GM23248 (cell line): ENCODE measurements around the gene IGSF11. TPM values are rescaled to one million over a fixed set of nuclear protein-coding genes. Genes with fewer than 3 reads are reported as not detected.

Source experiments
- DNase-seq: peaks from one replicate; pipeline ENCODE4 v3.0.0-alpha.2; 2015
- H2AFZ ChIP-seq: fragments of 200-600 bp; sonication (generic); 2 replicates; pipeline ENCODE4 v1.6.1; 2016; ENCODE audit warnings: antibody characterized with exemption
- H3F3A ChIP-seq: fragments of 200-600 bp; sonication (generic); 2 replicates; pipeline ENCODE4 v1.6.1; 2016; ENCODE audit warnings: mild to moderate bottlenecking, antibody characterized with exemption, mixed run types; ENCODE audit not compliant: insufficient read depth
- H3K27ac ChIP-seq: fragments of 200-600 bp; sonication (generic); 2 replicates; pipeline ENCODE4 v1.5.1; 2016; ENCODE audit warnings: mild to moderate bottlenecking
- H3K27me3 ChIP-seq: fragments of 200-600 bp; sonication (generic); replicated peaks from 2 replicates; pipeline ENCODE4 v1.6.1; 2016; ENCODE audit warnings: mild to moderate bottlenecking; ENCODE audit not compliant: insufficient read depth
- H3K36me3 ChIP-seq: fragments of 200-600 bp; sonication (generic); 2 replicates; pipeline ENCODE4 v1.6.1; 2016; ENCODE audit warnings: low read depth, mild to moderate bottlenecking
- H3K4me1 ChIP-seq: fragments of 200-600 bp; sonication (generic); 2 replicates; pipeline ENCODE4 v1.6.1; 2016; ENCODE audit warnings: mild to moderate bottlenecking; ENCODE audit not compliant: insufficient read depth
- H3K4me2 ChIP-seq: fragments of 200-600 bp; sonication (generic); one replicate; pipeline ENCODE4 v1.6.1; 2016; ENCODE audit warnings: mild to moderate bottlenecking; ENCODE audit not compliant: unreplicated experiment
- H3K4me3 ChIP-seq: fragments of 200-600 bp; sonication (generic); 2 replicates; pipeline ENCODE4 v1.5.1; 2016; ENCODE audit warnings: mild to moderate bottlenecking
- H3K79me2 ChIP-seq: fragments of 200-600 bp; sonication (generic); 2 replicates; pipeline ENCODE4 v1.6.1; 2016; ENCODE audit warnings: mild to moderate bottlenecking; ENCODE audit not compliant: insufficient read depth
- H3K9ac ChIP-seq: fragments of 200-600 bp; sonication (generic); 2 replicates; pipeline ENCODE4 v1.6.1; 2016; ENCODE audit warnings: mild to moderate bottlenecking
- H3K9me2 ChIP-seq: fragments of 200-600 bp; sonication (generic); 2 replicates; pipeline ENCODE4 v1.6.1; 2016; ENCODE audit warnings: mixed run types, mild to moderate bottlenecking, moderate library complexity; ENCODE audit not compliant: insufficient read depth
- H3K9me3 ChIP-seq: fragments of 200-600 bp; sonication (generic); one replicate; pipeline ENCODE4 v1.6.1; 2017; ENCODE audit warnings: low read depth
- H4K20me1 ChIP-seq: fragments of 200-600 bp; sonication (generic); 2 replicates; pipeline ENCODE4 v1.6.0; 2016; ENCODE audit not compliant: insufficient read depth
- EZH2 ChIP-seq: fragments of 200-600 bp; sonication (generic); IDR thresholded peaks from 2 replicates; pipeline ENCODE4 v1.6.1; 2018; ENCODE audit warnings: antibody characterized with exemption, mild to moderate bottlenecking; ENCODE audit not compliant: insufficient read depth, poor library complexity, severe bottlenecking
- EZH2phosphoT487 ChIP-seq: fragments of 200-600 bp; sonication (generic); IDR thresholded peaks from 2 replicates; pipeline ENCODE4 v1.6.1; 2018; ENCODE audit warnings: antibody characterized with exemption, moderate library complexity, mild to moderate bottlenecking, low read depth; ENCODE audit not compliant: insufficient read depth
- WGBS, 2 experiments: methylation state at CpG; one replicate each; pipeline ENCODE4 v1.1.6; 2015 to 2017; ENCODE audit warnings: low lambda C conversion rate in 2 of 2, low coverage in 1 of 2; ENCODE audit errors: missing lambda C conversion rate in 2 of 2; 5-methylcytosine and 5-hydroxymethylcytosine counted together
- in situ Hi-C: fragments of 300-500 bp; cut with MboI; formaldehyde crosslinking; loops from 2 replicates; pipeline ENCODE4 v1.15.0; 2020
- polyA plus RNA-seq: library from polyadenylated mRNA; unstranded; fragments of >200 nt; fragmentation: Nextera tagmentation; extraction: Ambion mirVana; gene quantifications from 2 replicates; pipeline ENCODE4 v1.2.1, GENCODE V29; 2016
- total RNA-seq: library from RNA; depleted of rRNA; stranded (reverse); fragments of >200 nt; shearing (Covaris generic); gene quantifications from 2 replicates; pipeline ENCODE4 v1.2.3, GENCODE V29; 2014

Gene IGSF11
- total and polyA plus RNA-seq, 2 experiments from 2014 or later = not detected

DNA sequence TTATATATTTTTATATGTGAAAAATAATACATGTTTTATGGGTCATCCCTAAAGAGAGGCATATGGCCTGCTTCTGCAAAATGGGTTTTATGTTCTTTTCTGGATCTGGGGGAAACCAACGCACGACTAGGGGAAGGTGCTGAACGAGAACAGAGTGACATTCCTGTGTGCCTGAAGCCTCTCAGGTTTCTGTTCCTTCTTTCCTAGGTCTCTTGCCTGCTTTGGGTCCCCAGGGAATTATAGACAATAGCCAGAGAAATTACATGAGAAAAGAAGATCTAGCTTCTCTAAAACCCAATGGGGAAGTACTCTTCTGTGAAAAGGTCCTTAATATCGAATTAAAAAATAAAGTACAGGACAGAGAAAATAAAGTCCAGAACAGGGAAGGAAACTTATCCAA lies 66.5 kb downstream of the IGSF11 start:
- Histone ChIP-seq H3K27me3 (no peaks in the 10 kb centered on the region), H3K9me3 (no peaks in the 10 kb centered on the region), H3K27ac (no peak overlapping the region), H3K9ac (no peak overlapping the region), H3K4me3 (no peak overlapping the region), H2AFZ (no peak overlapping the region), H3K36me3 (no peaks in the 10 kb centered on the region), H3K9me2 (no peaks in the 10 kb centered on the region), H3F3A (no peaks in the 10 kb centered on the region), H3K4me1 (no peaks in the 10 kb centered on the region), H3K79me2 (no peaks in the 10 kb centered on the region), H4K20me1 (no peaks in the 10 kb centered on the region), H3K4me2 (no peak overlapping the region)
- no peak for DNase-seq
- WGBS, 2 experiments = 17 to 22% methylated on average over 4 of the region's 4 CpGs
- TF ChIP-seq EZH2phosphoT487 = no peak
- no peak for TF ChIP-seq EZH2
- in situ Hi-C loops = no loop called here

GRCh38 chr3:118966700-118967099 lies 67.9 kb downstream of the IGSF11 start:
- H3K27me3 ChIP-seq = no peaks in the 10 kb centered on the region
- H3K9me3 ChIP-seq = no peaks in the 10 kb centered on the region
- 8 to 17% methylated on average over 2 of the region's 2 CpGs for WGBS, 2 experiments
- no peaks in the 10 kb centered on the region for H3K9me2 ChIP-seq
- no peak overlapping the region for H3K4me2 ChIP-seq
- H3F3A ChIP-seq = no peaks in the 10 kb centered on the region
- no peak overlapping the region for H3K9ac ChIP-seq
- H3K4me3 ChIP-seq = no peak overlapping the region
- no peaks in the 10 kb centered on the region for H3K79me2 ChIP-seq
- no peak for TF ChIP-seq EZH2phosphoT487
- no peak for TF ChIP-seq EZH2
- in situ Hi-C loops = no loop called here
- no peak for DNase-seq
- H3K4me1 ChIP-seq = no peaks in the 10 kb centered on the region
- no peak overlapping the region for H2AFZ ChIP-seq
- H4K20me1 ChIP-seq = no peaks in the 10 kb centered on the region
- no peaks in the 10 kb centered on the region for H3K36me3 ChIP-seq
- H3K27ac ChIP-seq = no peak overlapping the region

DNA sequence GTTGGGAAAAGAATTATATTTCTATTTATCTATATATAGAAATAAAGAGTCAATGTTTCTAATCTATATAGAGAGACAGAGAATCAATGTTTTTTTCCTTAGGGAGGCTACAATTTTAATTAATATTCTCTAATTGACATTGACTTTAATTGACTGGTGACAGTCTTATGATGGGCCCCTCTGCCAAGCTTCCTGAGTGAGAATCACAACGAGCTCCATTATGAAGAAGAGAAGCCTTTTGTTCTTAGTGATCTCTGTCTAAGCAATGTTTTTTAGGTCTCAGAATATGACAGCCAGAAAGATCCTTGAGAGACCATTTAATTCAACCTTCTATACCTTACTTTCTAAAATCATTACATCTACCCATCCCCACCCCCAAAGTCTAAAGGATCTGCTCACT lies 70.9 kb downstream of the IGSF11 start:
- Histone ChIP-seq H4K20me1 (no peaks in the 10 kb centered on the region), H3K36me3 (no peaks in the 10 kb centered on the region), H3F3A (no peaks in the 10 kb centered on the region), H3K27me3 (no peaks in the 10 kb centered on the region), H3K4me2 (no peak overlapping the region), H2AFZ (no peak overlapping the region), H3K4me3 (no peak overlapping the region), H3K9me2 (no peaks in the 10 kb centered on the region), H3K4me1 (no peaks in the 10 kb centered on the region), H3K27ac (no peak overlapping the region), H3K9me3 (no peaks in the 10 kb centered on the region), H3K9ac (no peak overlapping the region), H3K79me2 (no peaks in the 10 kb centered on the region)
- WGBS, 2 experiments = 12 to 15% methylated on average over 1 of the region's 1 CpG
- DNase-seq = no peak
- TF ChIP-seq EZH2 (no peak), EZH2phosphoT487 (no peak)
- in situ Hi-C loops = no loop called here

- H3F3A ChIP-seq = no peaks in the 10 kb centered on the region
- no peak overlapping the region for H3K4me2 ChIP-seq
- H3K9me3 ChIP-seq = no peaks in the 10 kb centered on the region
- H3K9ac ChIP-seq = no peak overlapping the region
- H3K79me2 ChIP-seq = no peaks in the 10 kb centered on the region
- H3K36me3 ChIP-seq = no peaks in the 10 kb centered on the region
- WGBS, 2 experiments = 81 to 83% methylated on average over 2 of the region's 2 CpGs
- in situ Hi-C loops = no loop called here
- H4K20me1 ChIP-seq = no peaks in the 10 kb centered on the region
- no peak overlapping the region for H3K4me3 ChIP-seq
- TF ChIP-seq EZH2phosphoT487 (no peak), EZH2 (no peak)
- no peaks in the 10 kb centered on the region for H3K27me3 ChIP-seq
- no peak overlapping the region for H3K27ac ChIP-seq
- DNase-seq = peak; percentile 25
- no peaks in the 10 kb centered on the region for H3K4me1 ChIP-seq
- no peaks in the 10 kb centered on the region for H3K9me2 ChIP-seq
- H2AFZ ChIP-seq = no peak overlapping the region
Observed at GRCh38 chr3:118960876-118961450, 73.7 kb downstream of the IGSF11 start.
